GM12874 (cell line): Measurements from ENCODE around the gene PPP1R1C.

Source experiments
- CTCF ChIP-seq: IDR thresholded peaks from 2 replicates; pipeline ENCODE4 v1.5.1; 2011; ENCODE audit warnings: low read depth, mild to moderate bottlenecking, control low read depth, low read length, moderate library complexity; ENCODE audit not compliant: insufficient read depth

The PPP1R1C gene

GRCh38 chr2:181985632-181986205, at the start of gene PPP1R1C:
Gene PPP1R1C (plus strand): TSS chr2:181985853. CDS start chr2:181986111, 258 bp downstream.
- no peak for TF ChIP-seq CTCF

- no peak for TF ChIP-seq CTCF
Observed at GRCh38 chr2:181937473-181937872, 48.2 kb upstream of the PPP1R1C start.

DNA sequence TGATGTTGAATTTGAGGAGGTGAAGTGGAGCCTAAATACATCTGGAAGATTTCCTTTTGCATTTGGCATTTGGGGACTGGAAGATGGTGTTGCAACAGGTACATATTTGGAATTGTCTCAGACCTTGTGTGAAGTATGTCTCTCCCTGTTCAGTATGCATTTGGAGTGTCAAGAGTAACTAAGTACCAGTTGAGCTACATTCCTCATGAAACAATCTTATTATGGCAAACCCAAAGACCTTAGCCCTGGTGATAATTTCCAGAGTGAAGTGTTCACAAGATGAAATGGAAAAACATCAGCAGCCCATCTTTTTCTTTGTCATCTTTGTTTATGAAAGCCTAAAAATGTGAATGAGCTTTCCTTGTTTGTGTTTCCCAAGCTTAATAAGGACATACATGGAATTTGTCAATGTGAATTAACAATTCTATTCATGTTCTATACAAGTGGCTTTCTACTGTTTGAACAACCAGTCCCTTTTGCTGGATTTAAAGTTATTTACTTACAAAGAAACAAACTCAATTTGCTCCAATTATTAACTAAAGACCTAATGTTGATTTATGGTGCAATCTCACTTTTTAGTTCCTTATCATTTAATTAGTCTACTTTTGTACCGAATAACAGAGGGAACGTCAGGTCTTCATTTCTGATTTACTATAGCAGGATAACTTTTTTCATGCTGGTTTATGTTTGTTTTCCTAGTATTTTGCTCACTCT, 42.1 kb upstream of the PPP1R1C start:
- TF ChIP-seq CTCF: no peak

- no peak for TF ChIP-seq CTCF
Observed at GRCh38 chr2:181944164-181944913, 41.3 kb upstream of the PPP1R1C start.

DNA sequence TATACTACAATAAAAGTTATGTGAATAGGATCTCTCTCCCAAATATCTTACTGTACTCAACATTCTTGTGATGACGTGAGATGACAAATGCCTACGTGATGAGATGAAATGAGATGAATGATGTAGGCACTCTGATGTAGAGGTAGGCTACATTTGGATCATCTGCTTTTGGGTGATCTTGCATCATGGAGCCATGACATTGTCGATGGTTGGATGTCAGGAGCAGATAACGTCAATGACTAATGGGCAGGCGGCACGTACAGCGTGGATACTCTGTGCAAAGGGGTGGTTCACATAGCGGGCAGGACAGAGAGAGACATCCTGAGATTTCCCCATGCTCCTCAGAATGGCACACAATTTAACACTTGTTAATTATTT, 40.8 kb upstream of the PPP1R1C start:
- TF ChIP-seq CTCF: no peak

DNA sequence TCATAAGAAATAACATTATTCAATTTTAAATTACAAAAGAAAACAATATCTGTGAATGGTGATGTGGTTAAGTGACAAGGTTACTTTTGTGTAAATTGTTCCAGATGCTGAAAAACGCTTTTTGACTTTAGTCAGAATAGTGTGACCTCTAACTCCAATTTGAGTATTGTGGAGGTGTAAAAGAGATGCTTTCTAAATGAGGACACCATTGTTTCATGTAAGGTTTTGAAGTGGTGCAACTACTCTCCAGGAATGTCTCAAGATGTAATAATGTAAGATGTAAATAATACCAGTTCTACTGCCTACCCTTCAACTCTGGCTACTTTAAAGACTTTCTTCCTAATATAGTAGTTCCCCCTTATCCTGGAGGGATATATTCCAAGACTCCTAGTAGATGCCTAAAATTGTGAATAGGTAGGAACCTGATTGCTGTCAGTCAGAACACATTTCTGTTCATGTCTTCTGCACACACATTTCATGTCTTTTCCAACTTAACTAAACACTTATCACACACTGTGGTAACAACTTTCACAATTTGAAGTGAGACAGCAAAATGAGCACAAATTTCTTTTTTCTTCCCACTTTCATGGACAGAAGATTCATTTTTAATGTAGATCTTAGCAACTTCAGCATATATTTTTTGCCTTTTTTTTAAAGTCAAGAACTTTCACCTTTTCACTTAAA, 39.1 kb upstream of the PPP1R1C start:
- no peak for TF ChIP-seq CTCF

DNA sequence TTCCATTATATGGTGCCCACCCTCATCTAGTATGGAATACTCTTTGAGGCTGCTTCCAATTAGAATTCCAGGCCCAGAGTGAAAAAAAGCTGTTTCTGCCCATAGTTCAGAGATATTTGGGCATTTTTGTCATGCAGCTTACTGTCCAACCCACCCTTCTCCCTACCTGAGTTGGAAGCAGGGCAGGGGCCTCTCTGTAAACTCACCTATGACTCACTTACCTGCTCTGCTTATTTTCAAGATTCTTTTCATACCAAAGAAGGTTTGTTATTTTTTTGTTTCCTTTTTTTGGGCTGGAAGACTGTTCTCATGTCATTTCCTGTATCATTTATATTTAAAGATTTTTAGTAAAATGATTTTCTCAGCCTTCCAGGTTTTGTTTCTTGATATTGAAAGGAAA, 38.4 kb upstream of the PPP1R1C start:
- no peak for TF ChIP-seq CTCF
